NCI-H146 treated with DMSO at 0.1 percent for 48 hours (cell line): ENCODE measurements around the gene NPB.
"Not testable (repeated sequence)": the region's sequence is repeated elsewhere in the genome, so short reads cannot be mapped to it uniquely, and the experiment has no call there.

Experiments
- DNase-seq: peaks from one replicate; lab custom pipeline; 2025; ENCODE audit not compliant: unreplicated experiment; lab: John Stamatoyannopoulos, UW

The NPB gene

DNA sequence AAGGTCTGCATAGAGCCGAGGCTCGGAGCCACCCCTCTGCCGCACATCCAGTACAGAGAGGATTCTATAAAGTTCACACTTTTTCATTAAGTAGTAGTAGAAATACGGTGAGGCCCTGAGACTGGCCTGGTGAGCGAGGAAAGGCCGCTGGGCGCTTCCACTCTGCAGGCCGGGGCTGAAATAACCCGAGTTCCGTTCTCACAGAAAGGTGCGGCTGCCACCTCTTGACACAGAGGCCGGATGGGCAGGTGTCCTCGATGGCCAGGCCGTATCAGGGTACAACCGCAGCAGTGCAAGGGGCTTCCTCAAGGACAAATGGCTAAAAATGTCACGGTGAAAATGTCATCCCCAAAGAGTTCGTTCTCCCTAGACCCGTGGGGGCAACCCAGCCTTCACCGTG is 9.9 kb downstream of the NPB start:
- DNase-seq, result no peak

DNA sequence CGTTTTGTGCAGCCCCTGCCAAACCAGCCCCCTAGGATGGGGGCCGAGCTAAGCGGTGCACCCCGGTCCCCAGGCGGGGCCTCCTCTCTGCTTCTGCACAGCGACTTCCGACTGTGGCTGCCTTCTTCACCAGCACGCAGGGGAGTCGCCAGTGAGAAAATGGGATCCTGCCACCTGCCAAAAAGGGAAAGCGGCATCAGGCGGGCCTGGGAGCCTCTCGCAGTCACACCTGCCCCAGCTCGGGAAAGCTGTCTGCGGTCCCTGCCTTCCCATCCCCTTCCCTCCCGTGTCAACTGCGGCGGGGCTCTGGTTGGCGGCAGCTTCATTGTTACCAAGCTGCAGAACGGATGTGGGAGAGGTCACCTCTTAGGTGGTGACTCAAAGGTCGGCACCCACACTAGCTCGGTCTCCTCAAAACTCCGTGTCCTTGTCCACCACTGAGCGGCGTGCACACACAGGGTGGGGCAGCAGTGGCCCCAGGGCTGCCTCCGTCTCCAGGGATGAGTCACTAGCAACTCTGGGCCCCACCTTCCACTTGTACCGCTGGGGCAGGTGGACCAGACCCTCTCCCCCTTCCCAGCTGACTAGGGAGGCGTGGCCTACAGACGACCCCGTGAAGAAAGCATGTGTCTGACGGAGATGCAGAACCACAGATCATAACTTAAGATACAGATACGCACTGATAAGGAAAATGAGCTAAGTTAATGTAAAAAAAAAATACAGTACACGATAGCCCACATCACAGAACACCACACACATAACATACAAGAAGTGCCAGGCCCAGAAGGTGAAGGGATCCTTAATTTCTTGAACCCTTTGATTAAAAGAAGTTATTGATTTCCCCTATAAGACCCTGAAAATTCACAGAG is 10.6 kb downstream of the NPB start:
- no peak for DNase-seq

DNA sequence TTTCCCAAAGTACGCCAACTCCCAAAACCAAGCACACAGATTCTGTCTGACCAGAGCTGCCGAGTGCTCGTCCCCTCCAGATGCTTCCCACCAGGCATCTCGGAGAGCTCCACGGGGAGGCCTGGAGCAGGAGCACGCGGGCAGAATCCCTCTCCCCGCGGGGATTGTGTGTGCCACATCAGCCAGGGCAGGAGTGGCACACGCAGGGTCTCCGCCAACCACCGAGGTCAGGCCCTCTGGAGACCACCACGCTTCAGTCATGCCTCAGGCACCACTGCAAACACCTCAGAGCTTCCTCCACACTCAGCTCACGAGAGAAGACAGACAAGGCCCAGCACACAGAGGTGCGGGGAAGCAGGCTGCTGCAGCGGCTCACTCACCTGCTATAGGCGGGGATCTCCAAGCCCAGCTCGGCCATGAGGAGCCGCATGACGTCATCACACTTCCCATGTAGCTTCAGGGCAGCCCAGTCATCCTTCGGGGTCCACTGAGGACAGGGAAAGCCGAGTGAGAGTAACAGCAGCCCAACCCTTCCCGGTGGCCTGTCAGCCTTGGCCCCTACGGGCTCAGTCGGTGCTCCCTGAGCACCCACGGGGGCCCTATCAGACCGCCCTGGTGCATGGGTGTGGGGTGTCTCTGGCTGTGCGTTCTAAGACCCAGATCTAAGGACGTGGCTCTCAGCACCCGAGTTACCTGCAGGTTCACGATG is 11.5 kb downstream of the NPB start:
- DNase-seq, result no peak

DNA sequence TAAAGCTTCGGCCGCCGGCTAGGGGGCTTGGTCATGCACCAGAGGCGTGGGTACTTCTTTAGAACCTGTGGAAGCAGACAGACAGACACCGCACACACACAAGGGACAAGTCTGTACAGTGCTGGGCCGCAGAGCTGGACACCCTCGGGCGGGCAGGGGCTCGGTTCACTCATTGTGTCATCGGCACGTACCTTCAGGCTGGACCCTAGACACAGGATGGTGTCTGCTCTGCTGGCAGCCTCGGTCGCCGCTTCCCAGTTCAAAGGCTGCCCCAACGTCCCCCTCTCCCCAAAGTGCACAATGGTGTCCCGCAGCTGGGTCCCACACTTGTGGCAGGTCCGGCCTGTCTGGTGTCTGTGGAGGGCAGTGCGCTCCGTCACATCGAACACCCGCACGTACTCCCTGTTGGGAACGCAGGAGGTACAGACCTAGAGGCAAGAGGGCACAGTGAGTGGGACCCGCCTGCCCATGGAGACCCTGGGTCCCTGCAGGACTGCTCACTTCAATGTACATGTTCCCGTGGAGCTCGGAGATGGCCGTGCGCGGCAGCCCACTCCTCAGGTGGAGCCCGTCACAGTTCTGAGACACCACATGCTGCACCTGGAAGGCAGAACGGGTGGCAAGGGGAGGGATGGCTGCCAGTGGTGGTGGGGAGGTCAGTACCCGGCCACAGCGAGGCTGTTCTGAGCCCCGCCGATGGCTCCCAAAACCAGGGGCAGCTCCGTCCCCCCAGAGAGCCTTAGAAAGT is 12.2 kb downstream of the NPB start:
- DNase-seq, result no peak

DNA sequence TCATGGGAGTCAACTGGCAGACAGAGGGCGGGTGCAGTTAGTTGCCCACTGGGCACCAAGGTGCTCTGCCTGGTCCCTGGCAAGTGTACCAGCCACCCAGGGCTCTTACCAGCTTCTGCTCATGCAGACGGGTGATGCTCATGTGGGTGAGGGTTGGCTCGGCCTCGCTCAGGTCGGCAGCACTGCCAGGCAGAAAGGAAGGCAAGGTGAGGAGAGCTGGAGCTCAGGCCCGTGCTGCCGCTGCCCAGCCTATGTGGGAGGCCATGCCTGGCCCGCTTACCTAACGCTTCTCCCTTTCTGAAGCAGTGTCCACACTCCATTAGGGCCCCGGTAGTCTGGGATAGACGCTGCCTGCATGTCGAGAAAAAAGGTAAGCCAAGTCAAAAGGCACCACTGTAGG is 13.3 kb downstream of the NPB start:
- no peak for DNase-seq

DNA sequence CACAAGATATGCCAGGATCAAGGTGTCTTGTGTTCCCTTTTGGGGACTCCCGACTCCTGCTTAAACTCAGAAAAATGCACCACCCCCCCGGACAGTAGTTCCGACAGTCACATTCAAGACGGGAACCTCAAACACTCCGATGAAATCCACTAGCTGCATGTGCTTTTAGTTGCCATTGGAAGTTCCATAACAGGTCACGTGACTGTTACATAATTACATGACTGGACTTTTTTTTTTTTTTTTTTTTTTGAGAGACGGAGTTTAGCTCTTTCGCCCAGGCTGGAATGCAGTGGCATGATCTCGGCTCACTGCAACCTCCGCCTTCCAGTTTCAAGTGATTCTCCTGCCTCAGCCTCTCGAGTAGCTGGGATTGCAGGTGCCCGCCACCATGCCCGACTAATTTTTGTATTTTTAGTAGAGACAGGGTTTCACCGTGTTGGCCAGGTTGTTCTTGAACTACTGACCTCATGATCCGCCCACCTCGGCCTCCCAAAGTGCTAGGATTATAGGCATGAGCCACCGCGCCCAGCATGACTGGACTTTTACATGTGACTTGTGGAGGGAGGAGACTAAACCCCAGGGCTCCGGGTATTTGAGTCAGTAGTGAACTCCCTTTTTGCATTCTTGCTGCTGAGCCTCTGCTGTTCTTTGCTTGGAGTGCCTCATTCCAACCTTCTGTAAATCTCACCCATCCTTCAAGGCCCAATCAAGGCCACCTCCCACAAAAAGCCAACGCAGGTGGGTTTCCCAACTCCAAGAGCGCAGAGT is 14.4 kb downstream of the NPB start:
- DNase-seq, result no peak

DNA sequence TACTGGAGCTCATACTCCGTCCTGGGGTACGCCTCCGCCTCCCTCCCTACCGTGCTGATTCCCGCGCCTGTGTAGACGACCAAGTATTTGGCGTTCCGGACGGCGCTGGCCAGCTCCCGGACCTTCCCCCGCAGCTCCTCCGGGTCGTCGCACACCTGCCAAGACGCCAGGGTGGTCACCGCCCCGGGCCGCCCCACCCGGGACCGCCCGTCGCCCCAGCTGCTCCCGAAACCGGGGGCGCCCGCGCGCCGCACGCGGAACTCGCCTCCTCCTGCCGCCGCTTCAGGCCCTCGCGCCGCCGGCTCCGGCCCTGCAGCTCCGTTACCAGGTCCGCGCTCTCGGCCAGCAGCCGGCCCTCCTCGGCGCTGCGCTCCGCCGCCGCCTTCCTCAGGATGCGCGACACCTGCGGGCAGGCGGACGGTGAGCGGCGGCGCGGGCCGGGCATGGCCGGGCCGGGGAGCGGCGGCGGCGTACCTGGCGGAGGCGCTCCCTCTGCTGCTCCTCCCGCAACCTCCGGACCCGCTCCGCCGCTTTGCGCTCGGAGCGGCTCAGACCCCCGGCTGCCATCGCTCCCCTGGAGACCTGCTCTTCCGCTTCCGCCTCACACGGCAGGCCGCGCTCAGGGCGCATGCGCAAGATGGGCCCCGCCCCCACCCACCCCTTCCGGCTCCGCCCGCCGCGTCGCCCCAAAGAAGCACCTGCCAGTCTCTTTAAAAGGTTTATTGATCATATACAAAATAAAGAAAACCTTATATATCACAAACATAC is 15.7 kb downstream of the NPB start, which contains the start of gene SIRT7:
Gene SIRT7 (minus strand): TSS at position 612 of the 768 bp plus-strand sequence. CDS start 45 bp downstream, at position 567.
- DNase-seq, result peak; percentile 61

DNA sequence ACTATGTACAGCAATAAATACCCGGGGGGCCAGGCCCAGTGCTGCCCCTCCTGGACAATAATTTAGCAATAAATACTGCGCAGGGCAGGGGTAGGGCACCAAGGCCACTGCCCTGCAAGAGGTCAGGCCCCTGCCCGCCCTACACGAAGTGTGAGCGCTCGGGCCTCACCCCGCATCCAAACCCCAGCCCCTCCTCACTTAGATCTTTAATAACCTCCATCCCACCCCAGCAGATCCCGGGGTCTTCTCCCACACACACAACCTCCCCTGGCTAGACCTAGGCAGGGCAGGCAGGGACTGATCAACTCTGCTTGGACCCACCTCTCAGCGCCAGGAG is 16.3 kb downstream of the NPB start:
- DNase-seq, result not testable (repeated sequence)

DNA sequence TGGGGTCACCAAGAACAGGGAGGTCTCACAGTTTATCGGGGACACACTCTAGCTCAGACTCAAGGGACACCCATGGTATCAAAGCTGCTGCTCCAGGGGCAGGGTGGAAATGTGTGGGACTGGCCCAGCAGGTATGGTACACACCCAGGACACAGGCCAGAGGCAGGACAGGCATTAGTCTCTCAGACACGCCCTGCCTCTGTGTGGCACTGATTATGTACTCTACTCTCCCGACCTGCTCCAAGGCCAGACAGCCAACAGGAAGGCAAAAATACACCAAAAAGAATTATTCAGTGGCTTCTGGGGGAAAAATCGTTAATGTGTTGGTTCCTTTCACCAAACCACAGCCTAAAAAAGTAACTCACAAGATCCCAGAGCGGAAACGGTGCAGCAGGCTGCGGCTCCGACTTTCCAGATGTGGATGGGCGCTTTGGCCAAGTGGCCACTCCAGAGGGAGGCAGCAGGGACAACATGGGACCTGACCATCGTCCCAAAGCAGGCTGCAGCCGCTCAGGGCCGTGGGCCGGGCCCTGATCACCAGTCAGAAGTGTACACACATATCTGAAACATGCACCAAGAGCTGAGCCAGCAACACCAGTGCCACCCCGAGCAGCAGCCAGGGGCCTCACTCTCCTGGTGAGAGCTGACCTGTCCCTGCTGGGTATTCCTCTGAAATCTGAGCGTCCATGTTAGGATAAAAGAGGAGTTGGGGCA is 17.0 kb downstream of the NPB start:
- no peak for DNase-seq

DNA sequence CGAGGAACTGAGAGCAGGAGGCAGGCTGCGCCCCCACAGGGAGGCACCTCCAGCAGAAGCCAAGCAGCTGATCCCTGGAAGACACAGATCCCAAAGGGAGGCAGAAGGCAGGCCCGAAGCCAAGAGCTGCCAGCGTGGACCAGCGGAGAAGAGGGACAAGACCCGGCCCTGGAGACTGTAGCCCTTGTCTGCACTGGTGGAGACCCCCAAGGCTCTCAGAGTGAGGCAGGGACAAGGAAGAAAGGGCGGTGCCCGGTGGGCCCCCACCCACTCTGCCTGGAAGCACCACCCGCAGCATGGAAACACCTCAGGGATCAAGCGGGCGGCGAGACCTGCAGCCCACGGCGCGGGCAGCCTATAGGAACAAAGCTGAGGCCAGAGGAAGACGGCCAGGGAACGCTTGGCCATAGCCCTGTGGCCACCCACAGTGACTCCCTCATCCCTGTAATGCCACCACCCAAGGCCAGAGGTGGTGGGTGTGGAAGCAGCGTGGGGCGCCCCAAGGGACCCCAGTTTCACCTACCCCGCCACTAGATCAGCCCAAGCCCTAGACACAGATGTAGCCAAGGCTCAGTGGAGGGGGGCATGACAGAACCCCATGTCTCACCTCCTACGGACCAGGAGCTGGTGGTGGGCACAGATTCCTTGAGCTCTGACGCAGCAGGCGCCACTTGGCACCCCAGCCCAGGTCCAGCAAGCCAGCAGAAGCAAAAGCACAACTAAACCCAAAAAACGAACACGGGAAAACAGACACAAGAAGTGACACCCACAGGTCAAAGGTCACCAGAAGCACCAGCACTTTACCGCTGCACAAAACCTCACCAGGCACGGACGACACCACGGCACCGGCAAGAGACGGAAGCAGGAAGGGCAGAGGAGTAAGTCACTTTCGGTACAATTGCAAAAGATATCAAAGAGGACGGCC is 18.8 kb downstream of the NPB start:
- no peak for DNase-seq

DNA sequence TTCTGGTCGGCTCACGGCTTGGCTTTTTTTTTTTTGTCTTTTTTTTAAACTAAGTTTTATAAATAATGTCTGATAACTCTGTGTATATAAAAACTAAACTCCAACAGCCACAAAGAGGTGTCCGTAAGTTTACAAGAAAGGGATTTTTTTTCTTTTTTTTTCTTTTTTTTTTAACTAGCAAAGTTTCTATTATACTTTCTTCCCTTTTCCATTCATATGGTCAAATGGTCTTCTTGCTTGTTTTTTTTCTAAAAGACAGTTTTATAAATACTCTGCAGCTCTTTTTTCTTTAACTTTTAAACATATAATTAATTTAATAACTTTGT is 19.5 kb downstream of the NPB start:
- no peak for DNase-seq

DNA sequence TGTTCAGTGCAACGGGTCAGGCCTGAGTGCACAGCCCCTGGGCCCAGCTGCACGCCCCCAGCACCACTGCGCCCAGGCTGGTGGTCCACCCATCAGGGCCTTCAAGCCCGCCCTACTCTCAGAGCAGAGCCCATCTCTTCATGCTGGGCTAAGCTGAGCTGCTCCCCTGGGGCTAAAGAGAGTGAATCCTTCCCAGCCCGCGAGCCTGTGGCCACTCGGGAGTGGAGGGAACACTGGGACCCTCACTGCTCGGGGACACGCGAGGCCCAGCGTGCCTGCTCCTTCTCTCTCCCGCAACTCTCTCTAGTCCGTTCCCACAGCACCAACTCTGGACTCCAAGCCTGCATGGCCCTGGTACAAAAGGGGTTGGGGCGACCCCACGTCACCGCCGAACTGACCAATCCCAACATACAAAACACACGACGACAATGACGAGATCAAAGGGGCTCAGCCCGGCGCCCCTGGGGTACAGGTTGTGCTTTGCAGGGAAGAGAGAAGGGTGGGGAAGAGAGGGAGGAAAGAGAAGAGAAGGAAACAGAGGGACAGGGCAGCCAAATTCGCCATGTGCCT is 20.0 kb downstream of the NPB start:
- DNase-seq, result no peak

DNA sequence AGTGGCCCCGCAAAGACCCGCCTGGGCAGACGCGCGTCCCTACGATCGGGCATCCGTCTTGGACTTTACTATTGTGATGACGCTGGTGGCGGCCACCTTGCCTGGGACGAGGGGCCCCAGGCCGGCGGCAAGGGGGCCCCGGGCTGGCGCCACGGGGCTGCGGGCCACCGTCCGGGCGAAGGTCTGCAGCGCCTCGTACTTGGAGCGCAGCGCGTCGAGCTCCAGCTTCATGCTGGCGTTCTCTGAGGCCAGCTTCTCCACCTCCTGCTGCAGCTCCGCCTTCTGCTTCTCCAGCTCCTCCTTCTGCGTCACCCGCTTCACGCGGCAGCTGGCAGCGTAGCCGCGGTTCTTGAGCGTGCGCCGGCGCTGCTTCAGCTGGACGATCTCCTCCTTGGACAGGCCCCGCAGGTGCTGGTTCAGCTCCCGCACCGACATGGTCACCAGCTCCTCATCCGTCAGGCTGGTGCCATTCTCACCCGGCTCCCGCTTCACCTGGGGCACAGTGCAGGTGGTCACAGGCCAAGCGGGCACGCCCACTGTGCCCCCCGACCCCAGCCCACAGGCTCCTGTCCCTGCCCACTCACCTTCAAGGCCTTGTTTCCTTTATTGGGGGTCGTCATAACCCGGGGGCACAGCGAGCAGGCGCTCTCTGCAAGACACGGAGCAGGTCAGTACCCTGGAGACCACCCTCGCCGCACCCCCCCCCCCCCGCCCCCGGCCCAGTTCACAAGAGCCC is 20.7 kb downstream of the NPB start:
- no peak for DNase-seq

DNA sequence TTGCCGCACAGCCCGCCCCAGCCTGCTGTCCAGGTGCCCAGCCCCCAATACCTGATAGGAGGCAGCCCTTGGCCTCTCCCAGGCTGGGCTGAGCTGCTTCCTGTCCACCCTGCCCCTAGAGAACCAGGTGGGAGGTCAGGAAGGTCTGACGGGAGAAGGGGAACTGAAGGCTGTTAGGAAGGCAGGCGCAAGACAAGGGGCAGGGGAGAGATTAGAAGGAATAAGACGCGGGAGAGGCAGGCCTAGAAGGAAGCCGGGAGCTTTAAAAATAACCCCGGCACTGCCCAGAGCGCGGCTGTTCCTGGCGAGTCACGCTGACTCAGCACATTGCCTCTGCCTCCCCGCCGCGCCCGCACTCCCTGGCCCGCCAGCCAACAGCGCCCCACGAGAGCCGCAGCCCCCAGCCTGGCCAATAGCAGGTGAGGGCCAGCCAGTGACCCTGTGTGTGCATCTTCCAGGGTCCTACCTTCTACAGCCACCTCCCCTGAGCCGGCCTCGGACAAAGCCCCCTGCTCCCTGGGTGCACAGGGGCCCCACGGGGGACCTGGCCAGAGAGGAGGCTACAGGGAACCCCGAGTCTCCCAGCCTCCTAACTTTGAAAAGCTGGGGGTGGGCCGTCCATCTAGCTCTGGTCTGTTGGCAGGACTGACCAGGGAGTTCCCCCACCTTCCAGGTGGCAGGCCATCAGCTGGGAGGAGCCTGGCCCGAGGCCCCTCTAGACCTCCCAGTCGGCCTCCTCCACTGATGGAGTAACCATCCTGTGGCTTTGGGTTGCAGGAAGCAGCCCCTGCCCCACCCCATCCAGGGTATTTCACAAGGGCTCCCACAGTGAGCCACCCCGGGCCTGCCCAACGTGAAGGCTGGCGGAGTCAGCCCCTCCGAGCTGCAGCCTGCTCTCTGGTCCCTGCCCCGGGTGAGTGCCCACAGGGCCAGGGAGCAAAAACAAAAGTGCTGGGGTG is 21.5 kb downstream of the NPB start:
- no peak for DNase-seq

DNA sequence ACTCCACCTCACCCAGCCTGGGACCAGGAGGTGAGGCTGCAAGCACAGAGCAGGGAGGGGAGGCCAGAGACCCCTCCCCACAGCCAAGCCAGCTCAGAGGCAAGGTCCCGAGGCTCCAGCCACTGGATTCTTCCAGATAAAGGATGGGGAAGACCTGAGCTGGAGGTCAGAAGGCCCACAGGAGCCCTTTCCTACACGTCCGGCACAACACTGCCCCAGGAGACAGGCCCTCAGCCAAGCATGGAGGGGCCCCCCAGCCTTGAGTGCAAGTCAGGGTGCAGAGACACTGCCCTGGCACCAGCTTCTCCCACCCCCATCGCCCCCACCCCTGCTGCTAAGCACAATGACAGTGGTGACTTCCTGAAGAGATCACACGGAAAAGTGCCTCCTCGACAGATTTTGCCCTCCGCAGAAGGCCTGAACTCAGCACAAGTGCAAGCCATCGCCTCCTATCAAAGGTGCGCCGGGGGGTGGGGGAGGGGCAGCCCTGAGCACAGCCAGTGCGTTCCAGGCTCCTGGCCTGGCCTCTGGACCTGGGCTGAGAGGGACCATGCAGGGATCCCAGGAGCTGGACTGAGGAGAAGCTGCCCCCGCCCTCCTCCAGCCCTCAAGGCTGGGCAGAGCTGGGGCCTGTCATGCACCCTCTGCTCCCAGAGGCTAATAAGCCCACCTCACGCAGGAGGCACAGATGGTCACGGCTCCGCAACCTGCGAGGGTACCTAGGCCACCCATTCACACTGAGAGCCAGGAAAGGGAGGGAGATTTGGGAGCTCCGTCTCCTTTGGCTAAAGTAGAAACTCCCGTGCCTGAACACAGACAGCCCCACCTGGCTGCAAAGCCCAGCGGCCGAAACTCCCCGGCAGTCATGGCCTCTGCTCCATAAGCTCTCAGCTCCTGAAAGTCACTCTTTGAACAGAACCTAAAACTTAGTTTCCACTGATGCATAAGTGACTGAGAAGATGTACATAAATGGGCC is 22.8 kb downstream of the NPB start:
- no peak for DNase-seq
